Activated T-cell treated with anti-CD3 and anti-CD28 coated beads for 24 hours (primary cell): ENCODE results near the gene TAOK1.
"Not testable (repeated sequence)": the region's sequence is repeated elsewhere in the genome, so short reads cannot be mapped to it uniquely, and the experiment has no call there.

ENCODE experiments used
- DNase-seq: peaks from one replicate; pipeline ENCODE4 v3.0.0-alpha.2; 2020; ENCODE audit warnings: low read depth

Gene TAOK1

GRCh38 chr17:29549177-29549923 is 159.2 kb downstream of the TAOK1 start:
- DNase-seq, result no peak

GRCh38 chr17:29555840-29556239 is 165.7 kb downstream of the TAOK1 start:
- DNase-seq, result no peak

- no peak for DNase-seq
These were observed 167.0 kb downstream of the TAOK1 start for GRCh38 chr17:29557085-29557738.

GRCh38 chr17:29557739-29558116 is 167.6 kb downstream of the TAOK1 start:
- DNase-seq, result no peak

- DNase-seq, result not testable (repeated sequence)
These were observed 168.0 kb downstream of the TAOK1 start for GRCh38 chr17:29558139-29558538.

- DNase-seq, result no peak
These were observed 169.5 kb downstream of the TAOK1 start for GRCh38 chr17:29559640-29560039.

- DNase-seq, result no peak
These were observed 170.2 kb downstream of the TAOK1 start for GRCh38 chr17:29560316-29560715.

- no peak for DNase-seq
These were observed 171.7 kb downstream of the TAOK1 start for GRCh38 chr17:29561554-29562517.

GRCh38 chr17:29562615-29563014 is 172.5 kb downstream of the TAOK1 start:
- DNase-seq, result no peak

GRCh38 chr17:29563816-29564215 is 173.7 kb downstream of the TAOK1 start:
- no peak for DNase-seq

GRCh38 chr17:29565643-29566472 is 175.7 kb downstream of the TAOK1 start:
- no peak for DNase-seq

GRCh38 chr17:29566473-29567303 is 176.5 kb downstream of the TAOK1 start, which contains the start of gene ABHD15:
TSS of gene ABHD15 (minus strand) at chr17:29567037. CDS start at chr17:29566966, 71 bp downstream.
- DNase-seq, result no peak

- DNase-seq, result no peak
These were observed 177.1 kb downstream of the TAOK1 start for GRCh38 chr17:29567304-29567553.

- DNase-seq, result peak; percentile 69
These were observed 177.6 kb downstream of the TAOK1 start for GRCh38 chr17:29567554-29568330.

- peak; percentile 88 for DNase-seq
These were observed 178.4 kb downstream of the TAOK1 start, which contains the start of gene TP53I13 for GRCh38 chr17:29568331-29569244. TSS of gene TP53I13 (plus strand) at chr17:29568701. CDS start at chr17:29568759, 58 bp downstream.

- DNase-seq, result no peak
These were observed 179.2 kb downstream of the TAOK1 start for GRCh38 chr17:29569245-29569950.

- no peak for DNase-seq
These were observed 180.4 kb downstream of the TAOK1 start for GRCh38 chr17:29570521-29570920.

- no peak for DNase-seq
These were observed 181.3 kb downstream of the TAOK1 start for GRCh38 chr17:29571486-29571882.
